Measurements from ENCODE around the gene PICK1. TPM values are rescaled to one million over a fixed set of nuclear protein-coding genes. Genes with fewer than 3 reads are reported as not detected.

The PICK1 gene
- total and polyA plus RNA-seq, 2 of the 4 experiments (the other 2 are of a cell fraction), result 16.5 to 21.0 TPM

- H2BK20ac ChIP-seq (ENCODE audit: low read depth, low read length), result no peak overlapping the region
- TF ChIP-seq CHD1 (IDR thresholded peaks at IDR 0.05; ENCODE audit: low read depth, low read length), result no peak
- TF ChIP-seq, protein P1, sequence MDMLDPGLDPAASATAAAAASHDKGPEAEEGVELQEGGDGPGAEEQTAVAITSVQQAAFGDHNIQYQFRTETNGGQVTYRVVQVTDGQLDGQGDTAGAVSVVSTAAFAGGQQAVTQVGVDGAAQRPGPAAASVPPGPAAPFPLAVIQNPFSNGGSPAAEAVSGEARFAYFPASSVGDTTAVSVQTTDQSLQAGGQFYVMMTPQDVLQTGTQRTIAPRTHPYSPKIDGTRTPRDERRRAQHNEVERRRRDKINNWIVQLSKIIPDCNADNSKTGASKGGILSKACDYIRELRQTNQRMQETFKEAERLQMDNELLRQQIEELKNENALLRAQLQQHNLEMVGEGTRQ (IDR thresholded peaks at IDR 0.05; ENCODE audit: low read depth, low read length), result no peak
- no peak for TF ChIP-seq CTCF (conservative IDR thresholded peaks at IDR 0.05; ENCODE audit: low read depth, low read length)
- no peak for TF ChIP-seq MAFK (IDR thresholded peaks at IDR 0.05; ENCODE audit: low read depth, low read length)
- no peak for TF ChIP-seq NFE2L2 (IDR thresholded peaks at IDR 0.05; ENCODE audit: low read depth, low read length)
- TF ChIP-seq SMC3 (IDR thresholded peaks at IDR 0.05; ENCODE audit: low read depth, low read length), result no peak
- no peak for TF ChIP-seq RAD21 (IDR thresholded peaks at IDR 0.05; ENCODE audit: low read length)
- TF ChIP-seq, protein P2, sequence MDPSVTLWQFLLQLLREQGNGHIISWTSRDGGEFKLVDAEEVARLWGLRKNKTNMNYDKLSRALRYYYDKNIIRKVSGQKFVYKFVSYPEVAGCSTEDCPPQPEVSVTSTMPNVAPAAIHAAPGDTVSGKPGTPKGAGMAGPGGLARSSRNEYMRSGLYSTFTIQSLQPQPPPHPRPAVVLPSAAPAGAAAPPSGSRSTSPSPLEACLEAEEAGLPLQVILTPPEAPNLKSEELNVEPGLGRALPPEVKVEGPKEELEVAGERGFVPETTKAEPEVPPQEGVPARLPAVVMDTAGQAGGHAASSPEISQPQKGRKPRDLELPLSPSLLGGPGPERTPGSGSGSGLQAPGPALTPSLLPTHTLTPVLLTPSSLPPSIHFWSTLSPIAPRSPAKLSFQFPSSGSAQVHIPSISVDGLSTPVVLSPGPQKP (IDR thresholded peaks at IDR 0.05; ENCODE audit: borderline replicate concordance, low read depth, low read length), result no peak
- no peak for TF ChIP-seq MAZ (IDR thresholded peaks at IDR 0.05; ENCODE audit: borderline replicate concordance, low read depth, low read length)
- no peak for TF ChIP-seq CEBPB (IDR thresholded peaks at IDR 0.05; ENCODE audit: low read depth, low read length)
- no peak overlapping the region for H3K9ac ChIP-seq (ENCODE audit: low read depth, low read length)
- peaks cover 38% of the 10 kb centered on the region for H3K27me3 ChIP-seq (ENCODE audit: control insufficient read depth, insufficient read depth, low read length)
- H3K4ac ChIP-seq (ENCODE audit: low read depth, low read length), result no peak overlapping the region
- dilution Hi-C loops (cut with HindIII; ENCODE audit: low sequenced_read_pairs, unreplicated experiment), result no loop called here
- H3K14ac ChIP-seq (replicated peaks; ENCODE audit: low read depth, low read length), result no peak overlapping the region
- H3K4me3 ChIP-seq (ENCODE audit: insufficient read depth, low read depth, low read length), result no peak overlapping the region
- peak overlapping the region; percentile 35 for H2AK5ac ChIP-seq (ENCODE audit: low read depth, low read length)
- H3K56ac ChIP-seq (ENCODE audit: extremely low read depth, insufficient read depth, low read length), result no peak overlapping the region
- H3K4me1 ChIP-seq (ENCODE audit: control insufficient read depth, insufficient read depth, low read length), result no peaks in the 10 kb centered on the region; the same call in 1 of the 2 replicates
- no peak overlapping the region for H4K5ac ChIP-seq (ENCODE audit: low read depth, low read length)
- H3K9me3 ChIP-seq (ENCODE audit: control insufficient read depth, insufficient read depth, low read length), result no peaks in the 10 kb centered on the region
- H3K18ac ChIP-seq (ENCODE audit: low read depth, low read length), result no peak overlapping the region
- intact Hi-C loops (cut with micrococcal nuclease), result no loop called here
- H3K4me2 ChIP-seq (ENCODE audit: low read depth, low read length), result no peak overlapping the region
- no peak overlapping the region for H3K27ac ChIP-seq (ENCODE audit: insufficient read depth, low read length)
- no peak overlapping the region for H2BK15ac ChIP-seq (ENCODE audit: low read depth, low read length)
- 100% methylated on average over 2 of the region's 11 CpGs; no CpG with 5 or more reads in 1 of the 2 experiments for WGBS, 2 experiments (ENCODE audit: extremely low coverage in 2 of 2, insufficient read length in 1 of 2)
- POLR2A ChIA-PET (ENCODE audit: unreplicated experiment), result no interaction called here
- BruUV-seq (replicated peaks), result no TSS peak
- H3K79me1 ChIP-seq (ENCODE audit: low read depth in 1 of 2, low read length in 2 of 2), result no peaks in the 10 kb centered on the region
- CTCF ChIA-PET, result no interaction called here
- H3K36me3 ChIP-seq (ENCODE audit: control insufficient read depth, insufficient read depth, low read length), result no peaks in the 10 kb centered on the region
- no peaks in the 10 kb centered on the region for H4K20me1 ChIP-seq (ENCODE audit: insufficient read depth, low read length)
- H2AFZ ChIP-seq (replicated peaks; ENCODE audit: low read length, poor library complexity), result peak overlapping the region; percentile 89
- no peak for ATAC-seq (ENCODE audit: low read depth)
- H3K23ac ChIP-seq (ENCODE audit: low read depth, low read length), result no peak overlapping the region
- DNase-seq, result no peak
- no peak overlapping the region for H2BK120ac ChIP-seq (ENCODE audit: low read depth, low read length)
- in situ Hi-C loops (cut with MboI; ENCODE audit: low sequenced_read_pairs), result no loop called here
- 0 out of 2 replicates have a peak, but pooled peaks cover 6% of the 10 kb centered on the region for H3K9me1 ChIP-seq (ENCODE audit: insufficient read depth, low read length)
- H4K8ac ChIP-seq (ENCODE audit: low read depth in 2 of 2, low read length in 2 of 2), result 0 out of 4 replicates have a peak overlapping the region, but pooled peaks of 1 of the 2 experiments have one; percentile 54
- no peak overlapping the region for H4K91ac ChIP-seq (ENCODE audit: insufficient read depth, low read depth, low read length)
- H2AK9ac ChIP-seq (replicated peaks; ENCODE audit: low read depth, low read length, poor library complexity), result peak overlapping the region; percentile 5
- no peak overlapping the region for H2BK5ac ChIP-seq (ENCODE audit: low read depth, low read length, poor library complexity, severe bottlenecking)
Measured at GRCh38 chr22:38080474-38080849, 23.3 kb downstream of the PICK1 start.

Measured in IMR-90 (cell line).